ENCODE results near the gene ZNF705A. TPM values are rescaled to one million over a fixed set of nuclear protein-coding genes. Genes with fewer than 3 reads are reported as not detected.

Gene ZNF705A
- polyA plus RNA-seq, 3 donors = 0.16 TPM; not detected in 2

Other genes starting within 250 kb of the ZNF705A start
- gene SLC2A3, start 220.8 kb upstream of the ZNF705A start, polyA plus RNA-seq (ENCODE audit: insufficient read length in 3 of 3) = 10 to 100 TPM; 16.3 to 31.4 (median 25.3) TPM
- gene FOXJ2, start 124.3 kb upstream of the ZNF705A start, polyA plus RNA-seq (ENCODE audit: insufficient read length in 3 of 3) = 10 to 100 TPM; 22.0 to 24.8 (median 24.5) TPM
- 1 to 10 TPM; 3.0 to 4.0 (median 3.1) TPM for gene C3AR1, start 90.7 kb upstream of the ZNF705A start, polyA plus RNA-seq (ENCODE audit: insufficient read length in 3 of 3)
- gene NECAP1, start 74.7 kb upstream of the ZNF705A start, polyA plus RNA-seq (ENCODE audit: insufficient read length in 3 of 3) = 10 to 100 TPM; 26.4 to 35.4 (median 32.4) TPM
- 1 to 10 TPM; 1.0 to 3.6 (median 1.9) TPM for gene CLEC4A, start 33.4 kb upstream of the ZNF705A start, polyA plus RNA-seq (ENCODE audit: insufficient read length in 3 of 3)
- gene FAM90A1, start 70.6 kb downstream of the ZNF705A start, polyA plus RNA-seq (ENCODE audit: insufficient read length in 3 of 3) = 1 to 10 TPM; 1.3 to 2.7 (median 1.6) TPM

Data from renal cortex interstitium (tissue), 3 donors.